Suprapubic skin (tissue), 4 donors: Measurements from ENCODE around the gene KIF3C.

Source experiments
- CTCF ChIP-seq, 2 donors: fragments of 200-600 bp in 1 of 2; fragments of 450-650 bp in 1 of 2; sonication (generic) in 1 of 2; IDR thresholded peaks; one replicate each; pipeline ENCODE4 v1.5.1; 2016 to 2019; ENCODE audit warnings: antibody characterized with exemption in 2 of 2, mild to moderate bottlenecking in 1 of 2, moderate library complexity in 1 of 2
- EP300 ChIP-seq: sonication (generic); formaldehyde crosslinking; IDR thresholded peaks from one replicate; pipeline ENCODE4 v1.6.1; 2017; ENCODE audit warnings: antibody characterized with exemption
- POLR2A ChIP-seq, 2 donors: fragments of 450-650 bp; IDR thresholded peaks; one replicate each; pipeline ENCODE4 v1.6.1; 2017; ENCODE audit warnings: antibody characterized with exemption in 2 of 2, mild to moderate bottlenecking in 2 of 2, moderate library complexity in 2 of 2
- POLR2AphosphoS5 ChIP-seq, 3 donors: sonication (generic); formaldehyde crosslinking; IDR thresholded peaks; one replicate each; pipeline ENCODE4 v1.6.1; 2017; ENCODE audit warnings: antibody characterized with exemption in 3 of 3

- TF ChIP-seq POLR2A (IDR thresholded peaks at IDR 0.05) = no peak
- no peak for TF ChIP-seq CTCF (IDR thresholded peaks at IDR 0.05)
- TF ChIP-seq POLR2AphosphoS5 (IDR thresholded peaks at IDR 0.05) = no peak
- TF ChIP-seq EP300 = no peak
Observed at GRCh38 chr2:26024260-26024659, 42.0 kb upstream of the KIF3C start.
